ENCODE results near the gene DNPEP.

Gene DNPEP

GRCh38 chr2:219387306-219388120 lies at the start of gene DNPEP:
DNPEP (minus strand) TSS chr2:219387912; CDS start chr2:219387794, 118 bp downstream.
- peak; percentile 43 for DNase-seq (ENCODE audit: low spot score)

- DNase-seq (ENCODE audit: low spot score), result no peak
Measured at GRCh38 chr2:219437141-219437540, 49.4 kb upstream of the DNPEP start.

GRCh38 chr2:219436491-219436890 lies 48.8 kb upstream of the DNPEP start:
- DNase-seq (ENCODE audit: low spot score), result no peak

GRCh38 chr2:219435701-219436100 lies 48.0 kb upstream of the DNPEP start:
- DNase-seq (ENCODE audit: low spot score), result no peak

GRCh38 chr2:219434718-219435525 lies 47.2 kb upstream of the DNPEP start, which contains the start of gene SPEG:
SPEG (plus strand) TSS chr2:219434843; CDS start chr2:219434978, 135 bp downstream.
- no peak for DNase-seq (ENCODE audit: low spot score)

- no peak for DNase-seq (ENCODE audit: low spot score)
Measured at GRCh38 chr2:219434468-219434717, 46.7 kb upstream of the DNPEP start.

- DNase-seq (ENCODE audit: low spot score), result no peak
Measured at GRCh38 chr2:219433666-219434467, 46.2 kb upstream of the DNPEP start.

GRCh38 chr2:219430633-219431615 lies 43.2 kb upstream of the DNPEP start:
- peak; percentile 60 for DNase-seq (ENCODE audit: low spot score)

GRCh38 chr2:219429958-219430606 lies 42.4 kb upstream of the DNPEP start:
- DNase-seq (ENCODE audit: low spot score), result no peak

GRCh38 chr2:219428469-219428868 lies 40.8 kb upstream of the DNPEP start:
- DNase-seq (ENCODE audit: low spot score), result no peak

- DNase-seq (ENCODE audit: low spot score), result no peak
Measured at GRCh38 chr2:219426534-219427136, 38.9 kb upstream of the DNPEP start.

GRCh38 chr2:219426068-219426443 lies 38.3 kb upstream of the DNPEP start:
- no peak for DNase-seq (ENCODE audit: low spot score)

- DNase-seq (ENCODE audit: low spot score), result no peak
Measured at GRCh38 chr2:219425238-219426067, 37.7 kb upstream of the DNPEP start.

- no peak for DNase-seq (ENCODE audit: low spot score)
Measured at GRCh38 chr2:219423652-219424377, 36.1 kb upstream of the DNPEP start.

GRCh38 chr2:219422952-219423534 lies 35.3 kb upstream of the DNPEP start:
- no peak for DNase-seq (ENCODE audit: low spot score)

GRCh38 chr2:219421323-219421722 lies 33.6 kb upstream of the DNPEP start:
- no peak for DNase-seq (ENCODE audit: low spot score)

- DNase-seq (ENCODE audit: low spot score), result no peak
Measured at GRCh38 chr2:219420687-219421086, 33.0 kb upstream of the DNPEP start.
